Astrocyte (in vitro differentiated cells and primary cell): ENCODE data around the gene CXorf65. TPM values are rescaled to one million over a fixed set of nuclear protein-coding genes. Genes with fewer than 3 reads are reported as not detected.

Experiments used
- DNase-seq: peaks from one replicate; pipeline ENCODE4 v3.0.0-alpha.2; 2010; ENCODE audit warnings: low read depth
- FAIRE-seq: peaks from 2 replicates; lab custom pipeline; 2011; peaks lifted over from hg19 to GRCh38; lab: Jason Lieb, UNC
- H2AFZ ChIP-seq: 2 replicates; pipeline ENCODE4 v1.6.0; 2012; ENCODE audit warnings: low read depth, low read length, inconsistent platforms
- H3K27ac ChIP-seq: 2 replicates; pipeline ENCODE4 v1.5.1; 2011; ENCODE audit warnings: low read depth, low read length, inconsistent platforms
- H3K27me3 ChIP-seq: 2 replicates; pipeline ENCODE4 v1.6.0; 2011; ENCODE audit warnings: low read length, inconsistent platforms; ENCODE audit not compliant: insufficient read depth
- H3K36me3 ChIP-seq: 2 replicates; pipeline ENCODE4 v1.5.1; 2011; ENCODE audit warnings: low read length, inconsistent platforms; ENCODE audit not compliant: insufficient read depth
- H3K4me1 ChIP-seq: 2 replicates; pipeline ENCODE4 v1.5.1; 2011; ENCODE audit warnings: low read length, inconsistent platforms; ENCODE audit not compliant: insufficient read depth
- H3K4me2 ChIP-seq: 2 replicates; pipeline ENCODE4 v1.6.0; 2012; ENCODE audit warnings: low read length, inconsistent platforms
- H3K4me3 ChIP-seq: 2 replicates; pipeline ENCODE4 v1.5.1; 2011; ENCODE audit warnings: low read depth, mild to moderate bottlenecking, low read length, inconsistent platforms; ENCODE audit not compliant: insufficient read depth
- H3K79me2 ChIP-seq: 2 replicates; pipeline ENCODE4 v1.6.0; 2012; ENCODE audit warnings: mild to moderate bottlenecking, low read length, inconsistent platforms; ENCODE audit not compliant: insufficient read depth
- H3K9ac ChIP-seq: 2 replicates; pipeline ENCODE4 v1.6.0; 2012; ENCODE audit warnings: mild to moderate bottlenecking, low read length, inconsistent platforms
- H3K9me3 ChIP-seq: 2 replicates; pipeline ENCODE4 v1.5.1; 2012; ENCODE audit warnings: low read depth, mild to moderate bottlenecking, low read length, inconsistent platforms; ENCODE audit not compliant: insufficient read depth
- H4K20me1 ChIP-seq: 2 replicates; pipeline ENCODE4 v1.6.0; 2012; ENCODE audit warnings: low read length, inconsistent platforms; ENCODE audit not compliant: insufficient read depth
- H3K27ac Mint-ChIP-seq: one replicate; pipeline ENCODE4 v1.8.0; 2021; ENCODE audit warnings: mild to moderate bottlenecking, mixed read lengths; ENCODE audit not compliant: unreplicated experiment
- H3K27me3 Mint-ChIP-seq: one replicate; pipeline ENCODE4 v1.8.0; 2021; ENCODE audit warnings: low read depth, mixed read lengths; ENCODE audit not compliant: unreplicated experiment
- H3K36me3 Mint-ChIP-seq: one replicate; pipeline ENCODE4 v1.8.0; 2021; ENCODE audit warnings: low read depth, mixed read lengths; ENCODE audit not compliant: unreplicated experiment
- H3K4me1 Mint-ChIP-seq: one replicate; pipeline ENCODE4 v1.8.0; 2021; ENCODE audit warnings: low read depth, mixed read lengths; ENCODE audit not compliant: unreplicated experiment
- H3K4me3 Mint-ChIP-seq: one replicate; pipeline ENCODE4 v1.8.0; 2021; ENCODE audit warnings: mild to moderate bottlenecking, moderate library complexity, mixed read lengths; ENCODE audit not compliant: unreplicated experiment
- H3K9me3 Mint-ChIP-seq: one replicate; pipeline ENCODE4 v1.8.0; 2021; ENCODE audit warnings: mild to moderate bottlenecking, mixed read lengths; ENCODE audit not compliant: unreplicated experiment
- EZH2 ChIP-seq: IDR thresholded peaks from 2 replicates; pipeline ENCODE4 v1.6.1; 2012; ENCODE audit warnings: mild to moderate bottlenecking, low read length, inconsistent platforms; ENCODE audit not compliant: insufficient read depth
- total RNA-seq: library from RNA; stranded (reverse); gene quantifications from 2 replicates; pipeline ENCODE4 v1.2.1, GENCODE V29; 2021
- TF ChIP-seq, protein P1 (sequence below): IDR thresholded peaks from 2 replicates; pipeline ENCODE4 v1.5.1; 2011; ENCODE audit warnings: low read depth, mild to moderate bottlenecking, inconsistent platforms, low read length, moderate library complexity; ENCODE audit not compliant: insufficient read depth

The CXorf65 gene
- total RNA-seq, 1 donor from 2014 or later: not detected

- Histone ChIP-seq H3K9me3 (no peaks in the 10 kb centered on the region), H3K4me2 (no peak overlapping the region), H3K27me3 (no peaks in the 10 kb centered on the region), H3K27ac (no peak overlapping the region), H3K4me1 (no peaks in the 10 kb centered on the region), H4K20me1 (no peaks in the 10 kb centered on the region), H3K36me3 (no peaks in the 10 kb centered on the region), H3K9ac (no peak overlapping the region), H3K79me2 (no peaks in the 10 kb centered on the region), H2AFZ (no peak overlapping the region), H3K4me3 (no peak overlapping the region)
- FAIRE-seq (no peak), DNase-seq (no peak)
- no peak for TF ChIP-seq EZH2
- TF ChIP-seq, protein P1, sequence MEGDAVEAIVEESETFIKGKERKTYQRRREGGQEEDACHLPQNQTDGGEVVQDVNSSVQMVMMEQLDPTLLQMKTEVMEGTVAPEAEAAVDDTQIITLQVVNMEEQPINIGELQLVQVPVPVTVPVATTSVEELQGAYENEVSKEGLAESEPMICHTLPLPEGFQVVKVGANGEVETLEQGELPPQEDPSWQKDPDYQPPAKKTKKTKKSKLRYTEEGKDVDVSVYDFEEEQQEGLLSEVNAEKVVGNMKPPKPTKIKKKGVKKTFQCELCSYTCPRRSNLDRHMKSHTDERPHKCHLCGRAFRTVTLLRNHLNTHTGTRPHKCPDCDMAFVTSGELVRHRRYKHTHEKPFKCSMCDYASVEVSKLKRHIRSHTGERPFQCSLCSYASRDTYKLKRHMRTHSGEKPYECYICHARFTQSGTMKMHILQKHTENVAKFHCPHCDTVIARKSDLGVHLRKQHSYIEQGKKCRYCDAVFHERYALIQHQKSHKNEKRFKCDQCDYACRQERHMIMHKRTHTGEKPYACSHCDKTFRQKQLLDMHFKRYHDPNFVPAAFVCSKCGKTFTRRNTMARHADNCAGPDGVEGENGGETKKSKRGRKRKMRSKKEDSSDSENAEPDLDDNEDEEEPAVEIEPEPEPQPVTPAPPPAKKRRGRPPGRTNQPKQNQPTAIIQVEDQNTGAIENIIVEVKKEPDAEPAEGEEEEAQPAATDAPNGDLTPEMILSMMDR: no peak
- no peak overlapping the region for H3K27ac Mint-ChIP-seq
- no peaks in the 10 kb centered on the region for H3K36me3 Mint-ChIP-seq
- H3K27me3 Mint-ChIP-seq: peaks cover 1% of the 10 kb centered on the region
- H3K4me3 Mint-ChIP-seq: no peak overlapping the region
- H3K4me1 Mint-ChIP-seq: no peaks in the 10 kb centered on the region
- no peaks in the 10 kb centered on the region for H3K9me3 Mint-ChIP-seq
Observed at GRCh38 chrX:71151366-71151765, 44.8 kb upstream of the CXorf65 start.

DNA sequence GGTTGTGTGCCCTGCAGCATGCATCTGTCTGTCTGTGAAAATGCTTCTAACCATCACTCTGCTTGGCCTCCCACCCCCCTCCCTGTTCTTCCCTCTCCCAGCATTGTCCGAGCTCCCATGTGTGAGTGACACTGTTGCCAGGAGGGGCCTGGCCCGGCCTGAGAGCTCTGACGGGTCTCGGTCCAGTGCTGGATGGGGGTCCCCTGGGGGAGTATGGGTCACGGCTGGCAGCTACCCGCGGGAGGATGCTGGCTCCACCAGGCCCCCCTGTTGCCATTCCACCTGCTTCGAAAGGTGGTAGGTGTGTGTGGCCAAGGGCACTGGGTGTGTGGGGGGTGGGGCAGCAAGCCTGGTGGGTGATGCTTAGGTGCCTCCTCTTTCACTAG lies 41.7 kb upstream of the CXorf65 start:
- DNase-seq (no peak), FAIRE-seq (no peak)
- Mint-ChIP-seq H3K27me3 (peaks cover under 1% of the 10 kb centered on the region), H3K4me3 (no peak overlapping the region), H3K27ac (no peak overlapping the region), H3K36me3 (no peaks in the 10 kb centered on the region), H3K4me1 (peaks cover 4% of the 10 kb centered on the region), H3K9me3 (no peaks in the 10 kb centered on the region)
- Histone ChIP-seq H3K9ac (no peak overlapping the region), H3K4me2 (no peak overlapping the region), H3K27ac (no peak overlapping the region), H3K4me1 (no peaks in the 10 kb centered on the region), H3K4me3 (no peak overlapping the region), H3K79me2 (no peaks in the 10 kb centered on the region), H3K36me3 (no peaks in the 10 kb centered on the region), H2AFZ (no peak overlapping the region), H4K20me1 (no peaks in the 10 kb centered on the region), H3K9me3 (no peaks in the 10 kb centered on the region), H3K27me3 (no peaks in the 10 kb centered on the region)
- no peak for TF ChIP-seq EZH2
- TF ChIP-seq, protein P1: no peak

- no peak for DNase-seq
- Mint-ChIP-seq H3K36me3 (no peaks in the 10 kb centered on the region), H3K4me1 (peaks cover 4% of the 10 kb centered on the region), H3K27ac (no peak overlapping the region), H3K9me3 (no peaks in the 10 kb centered on the region), H3K27me3 (no peaks in the 10 kb centered on the region), H3K4me3 (no peak overlapping the region)
- H4K20me1 ChIP-seq: no peaks in the 10 kb centered on the region
- no peak overlapping the region for H3K27ac ChIP-seq
- no peaks in the 10 kb centered on the region for H3K4me1 ChIP-seq
- H3K4me3 ChIP-seq: no peak overlapping the region
- no peaks in the 10 kb centered on the region for H3K9me3 ChIP-seq
- TF ChIP-seq, protein P1: no peak
- no peak for TF ChIP-seq EZH2
- H3K9ac ChIP-seq: no peak overlapping the region
- no peak overlapping the region for H2AFZ ChIP-seq
- no peaks in the 10 kb centered on the region for H3K27me3 ChIP-seq
- FAIRE-seq: no peak
- H3K79me2 ChIP-seq: no peaks in the 10 kb centered on the region
- no peaks in the 10 kb centered on the region for H3K36me3 ChIP-seq
- no peak overlapping the region for H3K4me2 ChIP-seq
Observed at GRCh38 chrX:71147496-71148277, 41.1 kb upstream of the CXorf65 start.
